ENCODE measurements around the gene AGMO. TPM values are rescaled to one million over a fixed set of nuclear protein-coding genes. Genes with fewer than 3 reads are reported as not detected.

The AGMO gene
- total RNA-seq, 1 donor from 2014 or later = not detected

DNA sequence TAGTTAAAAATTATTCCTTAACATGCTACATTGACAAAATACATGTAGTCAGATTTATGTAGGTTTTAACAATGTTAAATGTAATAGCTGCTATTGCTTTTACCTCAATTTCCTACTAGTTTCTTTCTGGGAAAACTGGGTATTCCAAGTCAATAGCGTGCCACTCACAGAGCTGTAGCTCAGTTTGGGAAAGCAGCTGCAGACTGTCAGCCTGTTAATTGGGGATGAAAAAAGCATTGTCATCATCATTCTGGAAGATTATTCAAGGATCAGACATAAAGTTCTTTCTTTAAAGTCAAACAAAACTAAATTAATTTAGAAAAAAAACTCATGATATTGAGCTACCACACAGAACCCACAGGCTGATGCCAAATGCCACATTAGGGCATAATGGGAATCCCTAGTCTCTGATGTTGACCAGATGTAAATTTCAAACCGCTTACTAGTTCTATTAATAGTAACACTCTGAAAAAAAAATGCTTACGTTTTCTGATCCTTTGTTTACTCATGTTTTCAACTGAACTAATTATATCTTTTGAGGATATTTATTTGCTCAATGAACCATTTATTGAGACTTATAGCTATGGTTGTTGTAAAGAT lies 19.6 kb upstream of the AGMO start:
- Mint-ChIP-seq H3K4me1 (ENCODE audit: unreplicated experiment) (no peaks in the 10 kb centered on the region), H3K36me3 (ENCODE audit: low read depth, unreplicated experiment) (no peaks in the 10 kb centered on the region), H3K9me3 (ENCODE audit: unreplicated experiment) (peaks cover 7% of the 10 kb centered on the region), H3K27ac (ENCODE audit: unreplicated experiment) (no peak overlapping the region), H3K4me3 (ENCODE audit: unreplicated experiment) (no peak overlapping the region), H3K27me3 (ENCODE audit: unreplicated experiment) (no peaks in the 10 kb centered on the region)
- no peak for DNase-seq (ENCODE audit: low spot score)
- TF ChIP-seq, protein P1, sequence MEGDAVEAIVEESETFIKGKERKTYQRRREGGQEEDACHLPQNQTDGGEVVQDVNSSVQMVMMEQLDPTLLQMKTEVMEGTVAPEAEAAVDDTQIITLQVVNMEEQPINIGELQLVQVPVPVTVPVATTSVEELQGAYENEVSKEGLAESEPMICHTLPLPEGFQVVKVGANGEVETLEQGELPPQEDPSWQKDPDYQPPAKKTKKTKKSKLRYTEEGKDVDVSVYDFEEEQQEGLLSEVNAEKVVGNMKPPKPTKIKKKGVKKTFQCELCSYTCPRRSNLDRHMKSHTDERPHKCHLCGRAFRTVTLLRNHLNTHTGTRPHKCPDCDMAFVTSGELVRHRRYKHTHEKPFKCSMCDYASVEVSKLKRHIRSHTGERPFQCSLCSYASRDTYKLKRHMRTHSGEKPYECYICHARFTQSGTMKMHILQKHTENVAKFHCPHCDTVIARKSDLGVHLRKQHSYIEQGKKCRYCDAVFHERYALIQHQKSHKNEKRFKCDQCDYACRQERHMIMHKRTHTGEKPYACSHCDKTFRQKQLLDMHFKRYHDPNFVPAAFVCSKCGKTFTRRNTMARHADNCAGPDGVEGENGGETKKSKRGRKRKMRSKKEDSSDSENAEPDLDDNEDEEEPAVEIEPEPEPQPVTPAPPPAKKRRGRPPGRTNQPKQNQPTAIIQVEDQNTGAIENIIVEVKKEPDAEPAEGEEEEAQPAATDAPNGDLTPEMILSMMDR (IDR thresholded peaks at IDR 0.05; ENCODE audit: unreplicated experiment) = no peak

DNA sequence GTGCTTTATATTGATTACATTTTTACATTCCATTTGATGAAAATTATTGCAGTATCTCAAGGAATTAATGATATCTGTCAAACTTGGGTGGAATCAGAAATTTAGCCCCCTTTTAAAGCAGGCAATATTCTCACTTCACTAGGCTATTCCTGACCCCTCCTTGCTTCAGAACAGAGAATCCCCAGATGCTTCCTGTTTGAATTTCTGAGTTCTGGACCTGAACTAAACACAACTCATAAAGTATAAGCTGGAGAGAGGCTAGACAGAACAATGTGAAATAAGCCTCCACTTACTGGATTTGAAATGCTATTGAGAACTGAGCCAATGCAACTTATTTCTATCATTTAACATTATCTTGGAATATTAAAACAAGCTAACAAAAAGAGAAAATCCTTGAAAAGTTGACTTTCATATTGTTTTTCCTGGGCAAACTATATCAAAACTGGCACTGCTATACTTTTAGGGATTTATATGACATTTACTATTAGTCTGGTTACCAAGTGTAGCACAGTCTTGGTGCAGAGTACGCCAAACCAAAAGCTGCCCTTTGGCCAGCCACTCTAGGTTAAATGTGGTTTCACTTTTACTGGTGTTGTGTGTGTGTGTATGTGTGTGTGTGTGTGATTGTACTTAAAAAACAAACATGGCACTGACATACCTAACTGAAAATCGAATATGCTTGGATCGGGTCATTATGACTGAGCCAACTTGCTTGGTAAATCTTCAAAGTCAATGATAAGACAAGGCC lies 19.0 kb upstream of the AGMO start:
- H3K9me3 Mint-ChIP-seq (ENCODE audit: unreplicated experiment) = peaks cover 7% of the 10 kb centered on the region
- DNase-seq (ENCODE audit: low spot score) = no peak
- H3K36me3 Mint-ChIP-seq (ENCODE audit: low read depth, unreplicated experiment) = no peaks in the 10 kb centered on the region
- TF ChIP-seq, protein P1 (IDR thresholded peaks at IDR 0.05; ENCODE audit: unreplicated experiment) = no peak
- no peaks in the 10 kb centered on the region for H3K27me3 Mint-ChIP-seq (ENCODE audit: unreplicated experiment)
- H3K4me1 Mint-ChIP-seq (ENCODE audit: unreplicated experiment) = no peaks in the 10 kb centered on the region
- H3K4me3 Mint-ChIP-seq (ENCODE audit: unreplicated experiment) = no peak overlapping the region
- H3K27ac Mint-ChIP-seq (ENCODE audit: unreplicated experiment) = no peak overlapping the region

DNA sequence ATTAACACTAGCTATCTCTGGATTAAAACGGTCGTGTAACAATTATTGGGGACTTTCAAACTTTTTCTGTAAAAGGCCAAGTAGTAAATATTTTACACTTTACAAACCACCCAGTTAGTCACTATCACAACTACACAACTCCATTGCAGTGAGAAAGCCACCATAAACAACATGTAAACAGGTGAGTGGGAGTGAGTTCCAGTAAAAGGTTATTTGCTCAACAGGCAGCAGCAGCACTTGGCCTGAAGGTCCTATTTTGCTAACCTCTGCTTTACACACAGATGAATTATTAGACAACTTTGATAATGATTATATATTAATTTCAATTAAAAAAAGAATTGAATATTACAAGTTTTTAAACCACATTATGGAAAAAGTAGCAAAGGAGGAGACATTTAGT lies 15.8 kb upstream of the AGMO start:
- Mint-ChIP-seq H3K36me3 (ENCODE audit: low read depth, unreplicated experiment) (no peaks in the 10 kb centered on the region), H3K9me3 (ENCODE audit: unreplicated experiment) (no peaks in the 10 kb centered on the region), H3K4me1 (ENCODE audit: unreplicated experiment) (no peaks in the 10 kb centered on the region), H3K27ac (ENCODE audit: unreplicated experiment) (no peak overlapping the region), H3K4me3 (ENCODE audit: unreplicated experiment) (no peak overlapping the region), H3K27me3 (ENCODE audit: unreplicated experiment) (no peaks in the 10 kb centered on the region)
- no peak for DNase-seq (ENCODE audit: low spot score)
- TF ChIP-seq, protein P1 (IDR thresholded peaks at IDR 0.05; ENCODE audit: unreplicated experiment) = no peak

DNA sequence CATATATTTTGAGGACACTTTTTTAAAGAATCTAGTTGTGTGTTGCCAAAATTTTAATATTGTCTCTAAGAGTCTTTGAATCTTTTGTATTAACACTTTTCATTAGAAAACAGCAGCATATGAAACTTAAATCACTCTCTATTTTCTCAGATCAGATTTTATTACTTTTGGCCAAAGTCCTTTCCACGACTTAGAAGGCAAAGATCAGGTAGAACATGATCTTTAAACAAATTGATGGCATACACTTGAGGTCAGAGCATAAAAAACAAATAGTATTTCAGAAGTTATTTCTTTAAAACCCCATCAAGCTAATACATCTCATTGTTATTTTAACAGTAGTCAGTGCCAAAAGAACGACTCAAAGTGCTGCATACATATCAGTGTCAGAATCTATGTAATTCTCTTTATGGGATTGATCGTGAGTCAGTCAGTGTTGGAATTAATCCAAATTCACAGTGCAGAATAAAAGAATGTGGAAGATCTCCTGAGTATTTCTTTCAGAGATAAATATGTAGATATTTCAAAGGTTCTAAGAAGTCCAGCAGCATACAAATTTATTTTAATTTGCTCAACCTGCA lies 9.6 kb upstream of the AGMO start:
- H3K36me3 Mint-ChIP-seq (ENCODE audit: low read depth, unreplicated experiment) = no peaks in the 10 kb centered on the region
- H3K4me1 Mint-ChIP-seq (ENCODE audit: unreplicated experiment) = no peaks in the 10 kb centered on the region
- no peak overlapping the region for H3K4me3 Mint-ChIP-seq (ENCODE audit: unreplicated experiment)
- H3K27me3 Mint-ChIP-seq (ENCODE audit: unreplicated experiment) = no peaks in the 10 kb centered on the region
- TF ChIP-seq, protein P1 (IDR thresholded peaks at IDR 0.05; ENCODE audit: unreplicated experiment) = no peak
- no peak for DNase-seq (ENCODE audit: low spot score)
- H3K9me3 Mint-ChIP-seq (ENCODE audit: unreplicated experiment) = no peaks in the 10 kb centered on the region
- H3K27ac Mint-ChIP-seq (ENCODE audit: unreplicated experiment) = no peak overlapping the region

DNA sequence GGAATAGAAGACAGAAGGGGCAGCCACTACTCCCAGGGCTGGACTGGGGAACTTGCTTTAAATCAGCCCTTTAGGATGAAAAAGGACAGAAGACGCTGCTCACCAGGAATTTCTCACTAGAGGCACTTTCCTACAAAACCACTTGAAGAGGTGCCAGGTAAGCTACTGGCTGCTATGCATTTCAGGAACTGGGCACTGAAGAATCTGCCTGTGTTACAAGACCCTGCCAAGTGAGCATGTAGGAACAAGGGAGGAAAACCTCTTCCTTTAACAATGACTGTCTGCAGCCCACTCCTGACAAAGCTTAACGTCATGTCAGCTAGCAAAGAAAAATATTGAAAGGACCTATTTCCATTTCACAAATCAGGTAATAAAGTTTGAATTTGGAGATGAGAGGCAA lies 5.8 kb upstream of the AGMO start:
- Mint-ChIP-seq H3K27me3 (ENCODE audit: unreplicated experiment) (no peaks in the 10 kb centered on the region), H3K27ac (ENCODE audit: unreplicated experiment) (no peak overlapping the region), H3K4me3 (ENCODE audit: unreplicated experiment) (no peak overlapping the region), H3K4me1 (ENCODE audit: unreplicated experiment) (no peaks in the 10 kb centered on the region), H3K36me3 (ENCODE audit: low read depth, unreplicated experiment) (no peaks in the 10 kb centered on the region), H3K9me3 (ENCODE audit: unreplicated experiment) (no peaks in the 10 kb centered on the region)
- DNase-seq (ENCODE audit: low spot score) = no peak
- TF ChIP-seq, protein P1 (IDR thresholded peaks at IDR 0.05; ENCODE audit: unreplicated experiment) = no peak
